Measurements from ENCODE around the gene RORC.
"Not testable (repeated sequence)": the region's sequence is repeated elsewhere in the genome, so short reads cannot be mapped to it uniquely, and the experiment has no call there.

The RORC gene

GRCh38 chr1:151831605-151832004 lies at the start of gene RORC:
TSS of gene RORC (minus strand) at chr1:151831802. CDS start at chr1:151831764, 38 bp downstream.
- no peak for DNase-seq (ENCODE audit: low read depth in 3 of 3)

- no peak for DNase-seq (ENCODE audit: low read depth in 3 of 3)
Observed at GRCh38 chr1:151875419-151876097, 44.0 kb upstream of the RORC start.

GRCh38 chr1:151872776-151873175 lies 41.2 kb upstream of the RORC start:
- DNase-seq (ENCODE audit: low read depth in 3 of 3) = not testable (repeated sequence)

- no peak for DNase-seq (ENCODE audit: low read depth in 3 of 3)
Observed at GRCh38 chr1:151871284-151872030, 39.9 kb upstream of the RORC start.

- DNase-seq (ENCODE audit: low read depth in 3 of 3) = no peak
Observed at GRCh38 chr1:151868486-151868885, 36.9 kb upstream of the RORC start.

GRCh38 chr1:151867765-151868411 lies 36.3 kb upstream of the RORC start:
- no peak for DNase-seq (ENCODE audit: low read depth in 3 of 3)

GRCh38 chr1:151867321-151867720 lies 35.7 kb upstream of the RORC start:
- no peak for DNase-seq (ENCODE audit: low read depth in 3 of 3)

- DNase-seq (ENCODE audit: low read depth in 3 of 3) = no peak
Observed at GRCh38 chr1:151864411-151864810, 32.8 kb upstream of the RORC start.

GRCh38 chr1:151862604-151863003 lies 31.0 kb upstream of the RORC start:
- DNase-seq (ENCODE audit: low read depth in 3 of 3) = no peak

- no peak for DNase-seq (ENCODE audit: low read depth in 3 of 3)
Observed at GRCh38 chr1:151860504-151861187, 29.0 kb upstream of the RORC start.

GRCh38 chr1:151859891-151860293 lies 28.3 kb upstream of the RORC start:
- no peak for DNase-seq (ENCODE audit: low read depth in 3 of 3)

- no peak for DNase-seq (ENCODE audit: low read depth in 3 of 3)
Observed at GRCh38 chr1:151858886-151859665, 27.5 kb upstream of the RORC start.

GRCh38 chr1:151858030-151858746 lies 26.6 kb upstream of the RORC start:
- DNase-seq (ENCODE audit: low read depth in 3 of 3) = no peak

- no peak for DNase-seq (ENCODE audit: low read depth in 3 of 3)
Observed at GRCh38 chr1:151855933-151856332, 24.3 kb upstream of the RORC start.

- not testable (repeated sequence) for DNase-seq (ENCODE audit: low read depth in 3 of 3)
Observed at GRCh38 chr1:151855516-151855915, 23.9 kb upstream of the RORC start.

- no peak for DNase-seq (ENCODE audit: low read depth in 3 of 3)
Observed at GRCh38 chr1:151854658-151855057, 23.1 kb upstream of the RORC start.

GRCh38 chr1:151853411-151853943 lies 21.9 kb upstream of the RORC start, which contains the start of gene THEM5:
TSS of gene THEM5 (minus strand) at chr1:151853712. CDS start at chr1:151853565, 147 bp downstream.
- no peak for DNase-seq (ENCODE audit: low read depth in 3 of 3)

- no peak for DNase-seq (ENCODE audit: low read depth in 3 of 3)
Observed at GRCh38 chr1:151852733-151853132, 21.1 kb upstream of the RORC start.

GRCh38 chr1:151851886-151852285 lies 20.3 kb upstream of the RORC start:
- DNase-seq (ENCODE audit: low read depth in 3 of 3) = no peak

GRCh38 chr1:151849871-151850270 lies 18.3 kb upstream of the RORC start:
- no peak for DNase-seq (ENCODE audit: low read depth in 3 of 3)
